ENCODE data around the gene TCHH.

The TCHH gene

GRCh38 chr1:152143150-152143887, 28.1 kb upstream of the TCHH start:
- Histone ChIP-seq H3K36me3 (ENCODE audit: low read depth) (no peaks in the 10 kb centered on the region), H3K27ac (ENCODE audit: poor library complexity, severe bottlenecking) (no peak overlapping the region), H3K9me3 (ENCODE audit: severe bottlenecking) (peaks cover 1% of the 10 kb centered on the region), H3K27me3 (ENCODE audit: insufficient read depth, poor library complexity, severe bottlenecking) (no peaks in the 10 kb centered on the region), H3K4me1 (ENCODE audit: insufficient read depth, poor library complexity, severe bottlenecking) (no peaks in the 10 kb centered on the region), H3K4me3 (ENCODE audit: severe bottlenecking) (no peak overlapping the region)
- DNase-seq (ENCODE audit: low spot score): no peak
- TF ChIP-seq CTCF (IDR thresholded peaks at IDR 0.05; ENCODE audit: poor library complexity, severe bottlenecking): no peak
- 0 out of 3 replicates have a peak, but pooled peaks have one; percentile 40 for ATAC-seq (ENCODE audit: low read depth)

- H3K27me3 ChIP-seq (ENCODE audit: insufficient read depth, poor library complexity, severe bottlenecking): no peaks in the 10 kb centered on the region
- no peaks in the 10 kb centered on the region for H3K9me3 ChIP-seq (ENCODE audit: severe bottlenecking)
- no peaks in the 10 kb centered on the region for H3K36me3 ChIP-seq (ENCODE audit: low read depth)
- no peak overlapping the region for H3K4me3 ChIP-seq (ENCODE audit: severe bottlenecking)
- ATAC-seq (ENCODE audit: low read depth): peak; percentile 73; the same call in 2 of the 3 replicates
- H3K4me1 ChIP-seq (ENCODE audit: insufficient read depth, poor library complexity, severe bottlenecking): no peaks in the 10 kb centered on the region
- no peak for DNase-seq (ENCODE audit: low spot score)
- H3K27ac ChIP-seq (ENCODE audit: poor library complexity, severe bottlenecking): no peak overlapping the region
- TF ChIP-seq CTCF (IDR thresholded peaks at IDR 0.05; ENCODE audit: poor library complexity, severe bottlenecking): peak; percentile 96
Measured at GRCh38 chr1:152141971-152142584, 26.8 kb upstream of the TCHH start.

GRCh38 chr1:152137215-152137614, 22.0 kb upstream of the TCHH start:
- Histone ChIP-seq H3K36me3 (ENCODE audit: low read depth) (no peaks in the 10 kb centered on the region), H3K9me3 (ENCODE audit: severe bottlenecking) (peaks cover 3% of the 10 kb centered on the region), H3K27me3 (ENCODE audit: insufficient read depth, poor library complexity, severe bottlenecking) (peaks cover 11% of the 10 kb centered on the region), H3K4me1 (ENCODE audit: insufficient read depth, poor library complexity, severe bottlenecking) (no peaks in the 10 kb centered on the region), H3K27ac (ENCODE audit: poor library complexity, severe bottlenecking) (no peak overlapping the region), H3K4me3 (ENCODE audit: severe bottlenecking) (no peak overlapping the region)
- no peak for TF ChIP-seq CTCF (IDR thresholded peaks at IDR 0.05; ENCODE audit: poor library complexity, severe bottlenecking)
- no peak for ATAC-seq (ENCODE audit: low read depth)
- DNase-seq (ENCODE audit: low spot score): no peak

GRCh38 chr1:152130186-152130585, 14.9 kb upstream of the TCHH start:
- no peaks in the 10 kb centered on the region for H3K36me3 ChIP-seq (ENCODE audit: low read depth)
- DNase-seq (ENCODE audit: low spot score) (no peak), ATAC-seq (ENCODE audit: low read depth) (no peak)
- no peak overlapping the region for H3K4me3 ChIP-seq (ENCODE audit: severe bottlenecking)
- no peak for TF ChIP-seq CTCF (IDR thresholded peaks at IDR 0.05; ENCODE audit: poor library complexity, severe bottlenecking)
- H3K4me1 ChIP-seq (ENCODE audit: insufficient read depth, poor library complexity, severe bottlenecking): no peaks in the 10 kb centered on the region
- no peak overlapping the region for H3K27ac ChIP-seq (ENCODE audit: poor library complexity, severe bottlenecking)
- peaks cover 2% of the 10 kb centered on the region for H3K9me3 ChIP-seq (ENCODE audit: severe bottlenecking)
- peaks cover 13% of the 10 kb centered on the region for H3K27me3 ChIP-seq (ENCODE audit: insufficient read depth, poor library complexity, severe bottlenecking)

- no peak overlapping the region for H3K4me3 ChIP-seq (ENCODE audit: severe bottlenecking)
- no peaks in the 10 kb centered on the region for H3K36me3 ChIP-seq (ENCODE audit: low read depth)
- ATAC-seq (ENCODE audit: low read depth): no peak
- H3K27ac ChIP-seq (ENCODE audit: poor library complexity, severe bottlenecking): no peak overlapping the region
- DNase-seq (ENCODE audit: low spot score): no peak
- peaks cover 1% of the 10 kb centered on the region for H3K9me3 ChIP-seq (ENCODE audit: severe bottlenecking)
- peaks cover 11% of the 10 kb centered on the region for H3K27me3 ChIP-seq (ENCODE audit: insufficient read depth, poor library complexity, severe bottlenecking)
- H3K4me1 ChIP-seq (ENCODE audit: insufficient read depth, poor library complexity, severe bottlenecking): no peaks in the 10 kb centered on the region
- TF ChIP-seq CTCF (IDR thresholded peaks at IDR 0.05; ENCODE audit: poor library complexity, severe bottlenecking): no peak
Measured at GRCh38 chr1:152127673-152128072, 12.4 kb upstream of the TCHH start.

Data from RWPE2 (cell line).